HG03354 (cell line): ENCODE measurements around the gene OSBPL2.

Source experiments
- ATAC-seq: cut with Tn5 transposase; IDR thresholded peaks from one replicate; pipeline ENCODE4 v1.9.1; 2021; ENCODE audit warnings: mild to moderate bottlenecking; ENCODE audit not compliant: unreplicated experiment, poor library complexity, severe bottlenecking

Gene OSBPL2

GRCh38 chr20:62318400-62319345, 80.4 kb downstream of the OSBPL2 start:
- no peak for ATAC-seq

DNA sequence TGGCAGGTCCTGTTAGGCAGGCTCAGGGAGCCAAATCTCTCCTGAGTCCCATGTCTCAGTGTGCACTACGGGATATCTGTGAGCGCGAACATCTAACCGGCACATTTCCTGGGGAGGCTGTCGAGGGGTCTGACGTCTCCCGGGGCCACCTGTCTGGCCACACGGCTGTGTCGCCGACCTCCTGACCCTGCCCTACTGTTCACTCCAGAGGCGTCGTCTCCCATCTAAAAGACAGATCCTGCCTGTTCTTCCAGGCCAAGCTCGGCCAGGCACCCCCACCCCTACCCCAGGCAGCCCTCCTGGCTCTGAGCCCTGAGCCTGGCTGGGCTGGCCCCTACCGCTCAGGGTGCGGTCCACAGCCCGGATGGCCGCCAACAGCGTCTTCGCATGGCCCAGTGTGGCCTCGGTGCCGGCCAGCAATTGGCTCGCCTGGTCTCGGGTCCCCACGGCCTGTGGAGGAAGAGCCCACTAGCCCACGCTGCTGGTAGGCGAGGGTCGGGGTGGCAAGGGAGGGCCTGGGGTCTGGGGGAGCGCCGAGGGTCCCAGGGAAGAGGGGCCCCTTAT, 81.1 kb downstream of the OSBPL2 start:
- ATAC-seq, result no peak

- no peak for ATAC-seq
Measured at GRCh38 chr20:62320581-62321354, 82.4 kb downstream of the OSBPL2 start.

GRCh38 chr20:62321521-62321948, 83.2 kb downstream of the OSBPL2 start:
- no peak for ATAC-seq

GRCh38 chr20:62321975-62322374, 83.7 kb downstream of the OSBPL2 start:
- no peak for ATAC-seq

DNA sequence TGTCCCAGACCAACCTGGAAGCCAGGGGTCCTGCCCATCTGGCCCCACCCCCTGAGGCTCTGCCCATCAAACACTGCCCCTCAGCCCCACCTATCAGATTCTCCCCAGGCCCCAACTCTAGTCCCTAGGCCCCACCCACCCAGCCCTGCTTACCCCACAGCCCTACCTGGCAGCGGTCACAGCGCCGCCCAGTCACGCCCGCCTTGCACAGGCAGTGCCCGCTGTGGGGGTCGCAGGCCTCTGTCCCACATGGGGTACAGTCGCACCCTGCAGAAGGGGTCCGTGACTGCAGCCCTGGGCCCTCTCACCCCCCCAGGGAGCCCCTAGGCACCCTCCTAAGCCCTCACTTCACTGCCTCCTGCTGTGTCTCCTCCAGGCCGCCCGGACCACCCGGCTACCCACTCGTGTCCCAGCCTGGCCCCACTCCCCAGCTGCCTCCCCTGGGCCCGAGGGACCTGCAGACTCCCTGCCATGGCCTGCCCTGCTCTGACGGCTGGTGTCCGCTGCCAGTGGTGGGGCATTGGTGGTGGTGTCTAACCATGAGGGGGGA, 84.2 kb downstream of the OSBPL2 start:
- ATAC-seq, result no peak

DNA sequence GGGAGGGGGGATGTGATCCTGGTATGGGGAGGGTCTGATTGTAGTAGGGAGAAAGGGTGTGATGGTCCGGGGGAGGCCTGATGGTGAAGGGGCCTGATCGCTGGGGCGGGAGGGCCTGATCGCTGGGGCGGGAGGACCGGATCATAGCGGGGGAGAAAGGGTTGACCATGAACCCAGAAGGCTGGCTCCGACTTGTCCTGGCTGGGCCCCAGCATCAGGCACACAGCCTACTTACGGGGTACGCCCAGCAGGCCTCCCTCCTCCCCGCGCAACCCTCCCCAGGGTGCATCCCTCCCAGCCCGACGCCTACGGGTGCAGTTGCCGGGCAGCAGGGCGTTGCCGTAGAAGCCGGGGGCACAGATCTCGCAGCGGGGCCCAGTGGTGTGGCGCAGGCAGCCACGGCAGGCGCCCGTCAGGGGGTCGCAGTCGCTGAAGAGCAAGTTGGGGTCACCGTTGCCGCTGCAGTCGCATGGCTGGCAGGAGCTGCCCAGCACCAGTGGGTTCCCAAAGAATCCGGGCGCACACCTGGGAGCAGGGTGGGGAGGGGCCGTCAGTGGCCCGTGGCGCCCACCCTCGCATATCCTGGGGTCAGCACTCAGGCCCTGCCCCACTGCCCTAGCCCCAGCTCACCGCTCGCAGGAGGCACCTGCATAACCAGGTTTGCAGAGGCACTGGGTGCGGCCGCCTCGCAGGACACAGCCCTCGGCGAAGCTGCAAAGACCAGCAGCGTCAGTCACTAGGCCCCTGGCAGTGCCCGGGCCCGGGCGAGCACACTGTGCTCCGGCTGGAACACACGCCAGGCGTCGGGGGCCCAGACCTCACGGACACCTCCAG, 85.0 kb downstream of the OSBPL2 start:
- ATAC-seq, result no peak

DNA sequence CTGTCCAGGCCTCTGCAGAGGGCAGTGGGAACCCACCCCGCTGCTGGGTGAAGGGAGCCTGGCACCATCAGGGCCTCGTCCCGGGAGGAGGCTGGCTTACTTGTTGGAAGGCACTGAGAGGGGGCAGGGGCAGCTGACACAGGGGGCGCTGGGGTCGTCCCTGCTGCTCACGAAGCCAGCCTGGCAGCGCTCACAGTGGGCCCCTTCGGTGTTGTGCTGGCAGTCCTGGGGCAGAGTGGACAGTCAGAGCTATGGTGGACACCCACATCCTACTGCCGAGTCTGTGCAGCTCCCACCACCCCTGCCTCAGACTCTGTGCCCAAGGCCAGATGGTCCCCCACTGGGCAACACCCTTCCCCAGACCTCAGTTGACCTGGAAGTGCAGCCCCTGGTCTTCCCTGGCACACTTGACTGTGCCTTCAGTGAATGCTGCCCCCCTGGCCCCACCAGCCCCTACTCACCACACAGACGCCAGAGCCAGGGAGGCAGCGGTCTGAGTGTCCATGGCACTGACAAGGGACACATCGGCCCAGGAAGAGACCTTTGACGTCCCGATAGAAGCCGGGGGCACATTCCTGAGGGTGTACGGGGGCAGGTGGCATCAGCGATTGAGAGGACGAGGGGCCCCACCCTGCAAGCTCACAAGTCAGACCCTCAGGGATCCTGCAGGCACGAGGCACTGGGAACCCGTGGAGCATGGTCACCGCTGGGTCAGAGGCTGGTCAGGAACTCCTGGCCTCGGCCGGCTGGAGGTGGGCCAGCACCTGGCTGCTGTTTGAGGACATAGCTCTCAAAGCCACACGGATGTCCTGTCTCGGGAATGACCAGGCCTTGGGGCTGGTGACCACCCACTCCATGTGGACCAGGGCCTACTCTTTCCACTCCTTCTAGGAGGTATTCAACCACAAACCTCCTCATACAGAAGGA, 85.9 kb downstream of the OSBPL2 start:
- ATAC-seq, result no peak

DNA sequence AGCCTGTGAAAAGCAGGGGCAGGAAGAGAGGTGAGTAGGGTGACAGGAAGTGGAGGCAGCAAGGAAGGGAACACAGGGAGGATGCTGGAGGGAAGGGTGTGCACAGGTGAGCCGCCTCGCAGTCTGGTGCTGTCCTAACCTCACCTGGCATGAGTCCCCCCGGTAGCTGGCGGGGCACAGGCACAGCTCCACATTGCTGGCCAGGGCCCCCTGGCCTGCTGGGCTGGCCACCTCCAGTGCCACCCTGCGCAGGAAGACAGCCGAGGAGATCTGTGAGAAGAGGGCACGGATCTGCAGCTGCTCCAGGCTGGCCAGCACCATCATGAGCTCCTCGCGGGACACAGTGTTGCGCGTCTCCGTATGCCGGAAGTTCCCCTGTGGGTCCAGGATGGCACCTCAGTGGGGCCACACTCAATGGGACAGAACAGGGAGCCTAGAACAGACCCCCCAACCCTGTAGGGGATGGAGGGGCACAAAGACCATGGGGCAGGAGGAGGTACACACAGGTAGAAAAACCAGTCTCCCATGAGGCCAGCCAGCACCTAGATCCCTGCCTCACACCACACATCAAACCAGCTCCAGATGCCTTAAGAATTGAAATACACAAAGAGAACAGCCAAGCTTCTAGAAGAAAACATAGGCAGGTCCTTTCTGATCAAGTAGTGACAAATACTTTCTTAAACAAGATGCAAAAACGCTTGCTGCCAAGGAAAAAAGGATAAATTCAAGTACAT, 87.0 kb downstream of the OSBPL2 start:
- ATAC-seq, result no peak

DNA sequence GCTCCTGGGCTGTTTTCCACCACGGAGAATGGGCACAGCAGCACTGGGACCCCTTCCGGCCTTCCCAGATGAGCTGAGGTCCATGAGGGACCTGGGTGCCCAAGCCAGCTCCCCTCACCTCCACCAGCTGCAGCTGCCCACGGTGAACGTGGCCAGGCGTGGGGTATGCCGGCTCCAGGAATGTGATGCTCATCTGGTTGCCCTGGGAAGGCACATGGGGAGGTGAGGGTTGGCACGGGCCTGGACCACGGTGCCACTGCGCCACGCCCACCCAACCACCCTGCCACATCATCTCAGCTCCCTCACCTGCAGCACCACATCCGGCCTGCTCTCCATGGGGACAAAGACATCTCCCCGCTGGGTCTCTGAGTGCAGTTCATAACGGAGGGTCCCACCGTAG, 88.2 kb downstream of the OSBPL2 start:
- no peak for ATAC-seq

DNA sequence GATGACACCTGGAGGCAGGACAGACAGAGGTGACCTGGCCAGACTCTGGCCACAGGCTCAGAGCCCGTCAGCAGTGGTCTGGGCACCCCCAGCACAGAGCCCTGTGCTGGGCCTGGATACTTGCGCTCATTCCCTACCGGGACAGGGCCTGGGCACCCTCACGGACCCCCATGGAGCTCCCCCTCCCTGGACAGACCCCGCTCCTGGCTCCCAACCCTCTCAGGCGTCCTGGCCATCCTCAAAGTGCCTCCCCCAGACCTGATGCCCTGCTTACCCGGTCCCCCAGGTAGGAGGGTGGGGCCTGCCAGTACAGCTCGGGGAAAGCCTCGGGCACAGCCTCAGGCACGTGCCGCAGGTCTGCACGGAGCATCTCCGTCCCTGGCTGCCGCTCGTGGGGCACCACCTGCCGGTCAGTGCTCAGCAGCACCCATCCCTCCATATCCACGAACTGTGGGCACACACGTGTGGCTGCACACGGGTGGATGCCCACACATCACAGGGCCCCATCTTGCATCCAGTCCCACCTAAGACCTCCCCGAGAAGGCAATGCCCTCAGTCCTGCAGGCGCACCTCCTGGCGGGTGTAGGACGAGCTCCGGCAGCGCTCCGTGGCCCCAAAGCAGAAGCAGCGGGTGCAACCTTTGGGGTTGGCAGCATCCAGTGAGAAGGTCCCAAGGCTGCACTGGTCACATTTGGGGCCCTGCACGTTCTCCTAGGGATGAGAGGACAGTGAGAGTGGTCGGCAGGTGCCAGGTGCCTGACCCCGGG, 88.8 kb downstream of the OSBPL2 start:
- ATAC-seq, result no peak

DNA sequence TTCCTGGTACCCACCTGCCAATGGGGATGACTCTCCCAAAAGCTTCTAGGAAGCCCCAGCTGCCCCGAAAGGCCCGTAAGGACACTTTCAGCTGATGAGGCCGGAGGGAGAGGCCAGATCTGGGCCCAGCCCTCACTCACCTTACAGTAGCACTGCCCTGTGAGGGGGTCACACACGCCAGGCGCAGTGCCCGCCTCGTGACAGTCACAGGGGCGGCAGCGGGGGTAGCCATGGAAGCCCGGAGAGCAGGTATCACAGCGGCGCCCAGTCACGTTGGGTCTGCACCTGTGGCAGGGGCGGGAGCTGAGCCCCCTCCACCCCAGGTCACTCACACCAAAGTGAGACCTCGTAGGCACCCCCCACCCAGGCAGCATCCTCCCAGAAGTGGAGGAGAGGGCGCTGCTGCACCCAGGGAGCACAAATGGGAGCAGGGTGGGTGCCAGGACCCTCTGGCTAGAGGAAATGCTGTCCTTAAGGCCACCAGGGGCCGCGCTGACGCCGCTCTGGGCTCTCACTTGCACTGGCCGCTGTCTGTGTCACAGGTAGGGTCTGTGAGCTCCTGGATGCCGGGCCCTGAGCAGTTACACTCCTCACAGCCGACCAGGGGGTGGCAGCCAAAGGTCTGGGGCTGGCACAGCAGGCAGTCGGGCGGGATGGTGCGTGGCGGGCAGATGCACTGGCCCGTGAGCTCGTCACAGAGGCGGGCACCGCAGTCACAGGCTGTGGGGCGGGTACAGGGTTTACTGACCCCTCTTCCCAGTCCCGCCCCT, 89.6 kb downstream of the OSBPL2 start:
- no peak for ATAC-seq

GRCh38 chr20:62328684-62329388, 90.5 kb downstream of the OSBPL2 start:
- ATAC-seq, result no peak

DNA sequence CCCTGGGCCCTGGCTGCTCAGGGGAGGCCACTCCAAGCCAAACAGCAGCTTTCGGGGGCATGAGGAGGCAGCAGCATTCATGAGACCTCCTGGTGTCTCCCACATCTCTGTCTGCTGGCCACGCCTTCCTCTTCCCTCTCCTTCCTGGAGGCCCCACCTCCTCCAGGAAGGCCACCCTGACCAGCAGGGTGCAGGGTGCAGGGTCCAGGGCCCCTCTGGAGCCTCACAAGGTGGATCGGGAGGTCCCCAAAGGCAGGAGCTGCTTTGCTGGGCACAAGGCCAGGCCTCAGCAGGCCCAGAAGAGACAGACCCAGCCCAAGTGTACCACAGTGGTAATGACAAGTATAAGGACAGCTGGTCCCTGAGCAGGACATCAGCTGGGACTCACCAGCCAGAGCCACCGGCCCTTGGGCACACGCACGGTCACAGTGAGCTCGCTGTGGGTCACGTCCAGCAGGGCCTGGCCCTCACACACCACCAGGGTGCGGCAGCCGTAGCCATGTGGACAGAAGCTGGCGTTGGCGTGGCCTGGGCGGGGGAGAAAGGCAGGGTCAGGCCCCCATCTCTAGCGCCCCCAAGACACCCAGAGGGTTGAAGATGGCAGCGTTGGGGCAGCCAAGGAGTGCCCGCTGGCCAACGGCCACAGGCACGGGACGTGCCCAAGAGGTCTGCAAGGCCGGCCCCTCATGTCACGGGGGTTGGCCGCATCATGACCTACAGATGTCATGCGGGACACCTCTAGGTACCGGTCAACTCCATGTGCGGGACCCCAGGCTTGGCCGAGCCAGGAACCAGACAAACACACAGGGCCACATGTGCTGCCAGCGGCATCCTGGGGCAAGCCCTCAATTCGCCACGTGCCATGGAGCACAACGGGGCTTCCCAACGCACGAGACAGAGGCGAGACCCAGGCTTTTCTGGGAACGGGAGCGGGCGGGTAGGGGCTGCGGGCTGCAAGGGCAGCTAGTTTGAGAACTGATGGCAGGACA, 91.4 kb downstream of the OSBPL2 start:
- no peak for ATAC-seq
